K562 (cell line): Measurements from ENCODE around the gene NHS. TPM values are rescaled to one million over a fixed set of nuclear protein-coding genes. Genes with fewer than 3 reads are reported as not detected.

Experiments
- ATAC-seq: fragments of 200-7000 bp; cut with Tn5 transposase; 3 replicates; pipeline ENCODE4 v1.9.1; 2020; ENCODE audit warnings: moderate library complexity
- BruUV-seq: library from RNA; stranded (reverse); fragments of 400-500 nt; replicated peaks from 2 replicates; lab custom pipeline; 2021; lab: Mats Ljungman, UMichigan
- CTCF ChIA-PET: fragments of 300-600 bp; formaldehyde crosslinking; extraction: SDS; loops from one replicate; lab custom pipeline; 2021; ENCODE audit warnings: low intra/inter-chr PET ratio; lab: Yijun Ruan, JAX
- POLR2A ChIA-PET: fragments of 300-600, 350-650 bp; sonication (Branson Sonifier 250); formaldehyde crosslinking; extraction: SDS; loops from one replicate; lab custom pipeline; 2021; ENCODE audit warnings: antibody characterized with exemption, inconsistent platforms; lab: Yijun Ruan, JAX
- DNase-seq, 4 experiments: peaks; one replicate each; pipeline versions ENCODE4 v3.0.0 to v3.0.0-alpha.2; 2011 to 2018; ENCODE audit warnings: low spot score in 3 of 4, mixed read lengths in 3 of 4; ENCODE audit errors: extremely low read depth in 1 of 4
- FAIRE-seq: peaks from 2 replicates; lab custom pipeline; 2011; peaks lifted over from hg19 to GRCh38; lab: Jason Lieb, UNC
- H2AFZ ChIP-seq: 2 replicates; pipeline ENCODE4 v1.6.0; 2011; ENCODE audit warnings: low read depth, low read length, control low read depth, inconsistent platforms
- H3K27ac ChIP-seq: fragments of 200-600 bp; 3 replicates; pipeline ENCODE4 v1.8.0; 2011; ENCODE audit warnings: low read depth, mild to moderate bottlenecking, control low read depth, inconsistent platforms, low read length, moderate library complexity, mixed read lengths; ENCODE audit errors: extremely low read depth
- H3K27me3 ChIP-seq, 2 experiments: fragments of 300-600 bp in 1 of 2; 2 replicates in 1 of 2; 3 replicates in 1 of 2; pipeline versions ENCODE4 v1.6.0 to v1.8.0; 2011; ENCODE audit warnings: inconsistent platforms in 2 of 2, low read length in 2 of 2, mild to moderate bottlenecking in 1 of 2, mixed read lengths in 1 of 2, moderate library complexity in 1 of 2; ENCODE audit not compliant: control insufficient read depth in 2 of 2, insufficient read depth in 2 of 2
- H3K36me3 ChIP-seq: fragments of 300-600 bp; 3 replicates; pipeline ENCODE4 v1.8.0; 2011; ENCODE audit warnings: mild to moderate bottlenecking, low read length, inconsistent platforms; ENCODE audit not compliant: control insufficient read depth, insufficient read depth
- H3K4me1 ChIP-seq, 2 experiments: fragments of 200-600 bp in 1 of 2; replicated peaks in 1 of 2; 2 replicates in 1 of 2; 3 replicates in 1 of 2; pipeline versions ENCODE4 v1.5.1 to v1.8.0; 2011; ENCODE audit warnings: inconsistent platforms in 2 of 2, low read length in 2 of 2, mild to moderate bottlenecking in 1 of 2, mixed read lengths in 1 of 2, moderate library complexity in 1 of 2; ENCODE audit not compliant: control insufficient read depth in 2 of 2, insufficient read depth in 2 of 2
- H3K4me2 ChIP-seq: 2 replicates; pipeline ENCODE4 v1.6.1; 2011; ENCODE audit warnings: low read length, control low read depth, inconsistent platforms, mixed read lengths; ENCODE audit not compliant: insufficient read depth
- H3K4me3 ChIP-seq: fragments of 200-600 bp; sonication (generic), shearing (Covaris generic); 2 replicates; pipeline ENCODE4 v1.5.1; 2016; ENCODE audit warnings: control low read depth, inconsistent platforms
- H3K79me2 ChIP-seq: fragments of 200-600 bp; 3 replicates; pipeline ENCODE4 v1.8.0; 2011; ENCODE audit warnings: low read length, inconsistent platforms; ENCODE audit not compliant: control insufficient read depth, insufficient read depth
- H3K9ac ChIP-seq, 2 experiments: 2 replicates each; pipeline versions ENCODE4 v1.6.0 to v1.6.1; 2011; ENCODE audit warnings: low read depth in 2 of 2, low read length in 2 of 2, control low read depth in 1 of 2, inconsistent platforms in 1 of 2, mild to moderate bottlenecking in 1 of 2, mixed read lengths in 1 of 2; ENCODE audit not compliant: insufficient read depth in 1 of 2
- H3K9me1 ChIP-seq: one replicate; pipeline ENCODE4 v1.6.0; 2011; ENCODE audit warnings: inconsistent platforms, mild to moderate bottlenecking, low read length, moderate library complexity; ENCODE audit not compliant: control insufficient read depth, insufficient read depth
- H3K9me3 ChIP-seq: replicated peaks from 2 replicates; pipeline ENCODE4 v1.5.1; 2011; ENCODE audit warnings: low read depth, low read length, inconsistent platforms; ENCODE audit not compliant: control insufficient read depth, insufficient read depth
- H4K20me1 ChIP-seq: replicated peaks from 2 replicates; pipeline ENCODE4 v1.6.1; 2011; ENCODE audit warnings: low read length, inconsistent platforms, mixed read lengths; ENCODE audit not compliant: control insufficient read depth, insufficient read depth
- BMI1 ChIP-seq: fragments of 150-350 bp; IDR thresholded peaks from 2 replicates; pipeline ENCODE4 v1.6.1; 2014; ENCODE audit warnings: low read length
- BRF2 ChIP-seq: IDR thresholded peaks from 3 replicates; pipeline ENCODE4 v1.6.1; 2011; ENCODE audit warnings: borderline replicate concordance, mild to moderate bottlenecking; ENCODE audit not compliant: insufficient read length, insufficient read depth
- CREB3L1 ChIP-seq: fragments of 450-650 bp; IDR thresholded peaks from 2 replicates; pipeline ENCODE4 v1.6.1; 2014; ENCODE audit warnings: low read depth, mild to moderate bottlenecking, moderate library complexity, borderline replicate concordance
- CREB5 ChIP-seq: fragments of 250-450 bp; sonication (Bioruptor Pico); IDR thresholded peaks from 2 replicates; pipeline ENCODE4 v1.5.0; 2020; ENCODE audit warnings: mild to moderate bottlenecking
- MEF2D ChIP-seq: conservative IDR thresholded peaks from 2 replicates; pipeline ENCODE4 v1.6.1; 2016; ENCODE audit warnings: low read depth, missing genetic modification characterization, missing compliant biosample characterization
- NFXL1 ChIP-seq: fragments of 450-650 bp; formaldehyde crosslinking; IDR thresholded peaks from 2 replicates; pipeline ENCODE4 v1.4.0; 2021; ENCODE audit warnings: mild to moderate bottlenecking
- SMC3 ChIP-seq: conservative IDR thresholded peaks from 2 replicates; pipeline ENCODE4 v1.6.1; 2011; ENCODE audit warnings: low read depth, low read length, improper control_type of control experiment; ENCODE audit not compliant: insufficient read depth
- VEZF1 ChIP-seq: fragments of 200-800 bp; sonication (Bioruptor generic); IDR thresholded peaks from 2 replicates; pipeline ENCODE4 v1.6.1; 2017; ENCODE audit warnings: missing genetic modification characterization, missing compliant biosample characterization
- ZBTB12 ChIP-seq: fragments of 250-450 bp; sonication (Bioruptor Pico); IDR thresholded peaks from 2 replicates; pipeline ENCODE4 v1.4.0; 2020
- ZNF197 ChIP-seq: fragments of 200-800 bp; sonication (Bioruptor generic); IDR thresholded peaks from 2 replicates; pipeline ENCODE4 v1.6.1; 2016; ENCODE audit warnings: low read depth, missing genetic modification characterization, missing compliant biosample characterization
- WGBS: fragments of 100-300 bp; shearing (Covaris generic); methylation state at CpG from one replicate; pipeline ENCODE4 v1.1.6; 2016; ENCODE audit warnings: low coverage, mixed read lengths; ENCODE audit not compliant: insufficient coverage; ENCODE audit errors: missing lambda C conversion rate; 5-methylcytosine and 5-hydroxymethylcytosine counted together
- in situ Hi-C: fragments of 300-500 bp; cut with MboI; formaldehyde crosslinking; loops from 4 replicates; pipeline ENCODE4 v1.15.0; 2018; ENCODE audit warnings: inconsistent platforms, mixed read lengths
- intact Hi-C: fragments of 100-400 bp; cut with micrococcal nuclease; formaldehyde crosslinking; loops from 2 replicates; pipeline ENCODE4 v1.14.2; 2022
- polyA plus RNA-seq, 8 experiments: library from polyadenylated mRNA; depleted of rRNA in 4 of 8; stranded (reverse) in 5 of 8; unstranded in 3 of 8; fragments of >200 nt; fragmentation: Nextera tagmentation in 2 of 8; fragmentation: Illumina TruSeq in 1 of 8; extraction: Ambion mirVana in 2 of 8; extraction: Trizol in 1 of 8; gene quantifications; 2 replicates each; pipeline versions ENCODE4 v1.2.1 to v1.2.3, GENCODE V29; 2011 to 2014; ENCODE audit warnings: inconsistent platforms in 1 of 8, missing spikeins in 1 of 8
- total RNA-seq, 7 experiments: library from RNA; depleted of rRNA in 6 of 7; stranded (reverse); fragments of >200 nt in 6 of 7; fragmentation: Illumina TruSeq in 2 of 7; extraction: Trizol in 2 of 7; gene quantifications; 2 replicates each; pipeline versions ENCODE4 v1.2.1 to v1.2.3, GENCODE V29; 2011 to 2021; ENCODE audit warnings: low replicate concordance in 1 of 7

Gene NHS
- total and polyA plus RNA-seq, 9 of the 15 experiments (the other 6 are each of a cell fraction or from before 2014, with no cell fraction given), result 0.02 TPM; not detected in 8

GRCh38 chrX:17732138-17732783 is 357.3 kb downstream of the NHS start (continued):
- TF ChIP-seq CREB3L1 (no peak), VEZF1 (CRISPR knock-in tag) (no peak), SMC3 (no peak), BMI1 (no peak), CREB5 (CRISPR knock-in tag) (no peak)

GRCh38 chrX:17735406-17735805 is 360.4 kb downstream of the NHS start:
- in situ Hi-C loops, result no loop called here
- Histone ChIP-seq H3K9me1 (no peaks in the 10 kb centered on the region), H3K79me2 (no peaks in the 10 kb centered on the region), H3K27ac (no peak overlapping the region), H3K4me3 (no peak overlapping the region), H2AFZ (no peak overlapping the region), H4K20me1 (no peaks in the 10 kb centered on the region), H3K36me3 (no peaks in the 10 kb centered on the region), H3K4me1 (no peaks in the 10 kb centered on the region; a peak in 1 of 5 replicates), H3K9me3 (no peaks in the 10 kb centered on the region; the same call in 1 of the 2 replicates), H3K4me2 (no peak overlapping the region), H3K9ac (no peak overlapping the region), H3K27me3 (peaks cover 0 to 8% of the 10 kb centered on the region in 2 experiments; a peak in 1 of 5 replicates)
- intact Hi-C loops, result no loop called here
- no peak for ATAC-seq
- 0% methylated on average over 4 of the region's 5 CpGs for WGBS
- no TSS peak for BruUV-seq
- POLR2A ChIA-PET, result no interaction called here
- CTCF ChIA-PET, result no interaction called here
- no peak for DNase-seq
- no peak for FAIRE-seq
- no peak for TF ChIP-seq ZBTB12 (CRISPR knock-in tag)
- no peak for TF ChIP-seq NFXL1 (CRISPR knock-in tag)
- no peak for TF ChIP-seq MEF2D
- TF ChIP-seq BRF2, result no peak
- TF ChIP-seq ZNF197 (CRISPR knock-in tag), result no peak
